ENCODE measurements around the gene BATF3.

DNA sequence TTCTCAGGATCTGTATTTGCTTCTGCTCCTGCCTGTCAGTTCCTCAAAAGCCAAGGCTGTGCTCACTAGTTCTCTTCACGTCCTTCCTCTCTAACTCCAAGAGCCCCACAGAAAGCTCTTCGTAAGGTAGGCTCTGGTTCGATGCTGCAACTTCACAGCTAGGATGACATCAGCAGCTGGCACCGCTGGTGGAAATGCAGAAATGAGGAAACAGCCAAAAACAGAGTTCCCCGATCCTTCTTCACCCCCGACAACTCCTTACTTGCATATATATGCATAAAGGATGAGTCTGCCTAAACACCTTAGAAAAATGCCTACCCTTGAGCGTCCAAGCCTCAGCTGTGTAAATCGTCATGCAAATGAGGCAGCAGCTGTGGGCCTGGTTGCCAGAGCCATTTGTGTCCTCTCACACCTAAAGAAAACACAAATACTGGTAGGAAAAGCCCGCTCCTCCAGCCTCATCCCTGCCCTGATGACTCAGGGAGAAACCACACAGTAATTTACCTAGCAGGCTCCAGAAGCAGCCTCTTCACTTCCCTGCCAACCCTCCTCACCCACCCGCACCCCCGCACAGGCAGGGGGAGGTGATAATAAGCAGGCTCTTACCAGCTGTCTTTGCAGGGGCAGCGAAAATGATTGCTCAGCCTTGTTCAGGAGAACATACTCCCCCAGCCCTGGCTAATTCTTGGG is 28.2 kb downstream of the BATF3 start:
- TF ChIP-seq, protein P1, sequence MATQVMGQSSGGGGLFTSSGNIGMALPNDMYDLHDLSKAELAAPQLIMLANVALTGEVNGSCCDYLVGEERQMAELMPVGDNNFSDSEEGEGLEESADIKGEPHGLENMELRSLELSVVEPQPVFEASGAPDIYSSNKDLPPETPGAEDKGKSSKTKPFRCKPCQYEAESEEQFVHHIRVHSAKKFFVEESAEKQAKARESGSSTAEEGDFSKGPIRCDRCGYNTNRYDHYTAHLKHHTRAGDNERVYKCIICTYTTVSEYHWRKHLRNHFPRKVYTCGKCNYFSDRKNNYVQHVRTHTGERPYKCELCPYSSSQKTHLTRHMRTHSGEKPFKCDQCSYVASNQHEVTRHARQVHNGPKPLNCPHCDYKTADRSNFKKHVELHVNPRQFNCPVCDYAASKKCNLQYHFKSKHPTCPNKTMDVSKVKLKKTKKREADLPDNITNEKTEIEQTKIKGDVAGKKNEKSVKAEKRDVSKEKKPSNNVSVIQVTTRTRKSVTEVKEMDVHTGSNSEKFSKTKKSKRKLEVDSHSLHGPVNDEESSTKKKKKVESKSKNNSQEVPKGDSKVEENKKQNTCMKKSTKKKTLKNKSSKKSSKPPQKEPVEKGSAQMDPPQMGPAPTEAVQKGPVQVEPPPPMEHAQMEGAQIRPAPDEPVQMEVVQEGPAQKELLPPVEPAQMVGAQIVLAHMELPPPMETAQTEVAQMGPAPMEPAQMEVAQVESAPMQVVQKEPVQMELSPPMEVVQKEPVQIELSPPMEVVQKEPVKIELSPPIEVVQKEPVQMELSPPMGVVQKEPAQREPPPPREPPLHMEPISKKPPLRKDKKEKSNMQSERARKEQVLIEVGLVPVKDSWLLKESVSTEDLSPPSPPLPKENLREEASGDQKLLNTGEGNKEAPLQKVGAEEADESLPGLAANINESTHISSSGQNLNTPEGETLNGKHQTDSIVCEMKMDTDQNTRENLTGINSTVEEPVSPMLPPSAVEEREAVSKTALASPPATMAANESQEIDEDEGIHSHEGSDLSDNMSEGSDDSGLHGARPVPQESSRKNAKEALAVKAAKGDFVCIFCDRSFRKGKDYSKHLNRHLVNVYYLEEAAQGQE (IDR thresholded peaks at IDR 0.05): no peak
- TF ChIP-seq CEBPB (IDR thresholded peaks at IDR 0.05) (no peak), CHD2 (IDR thresholded peaks at IDR 0.05; ENCODE audit: low read length, partially characterized antibody) (no peak), CBX2 (IDR thresholded peaks at IDR 0.05; ENCODE audit: borderline replicate concordance, low read depth) (no peak), ESRRA (IDR thresholded peaks at IDR 0.05; ENCODE audit: borderline replicate concordance, low read length) (no peak), POLR2A (IDR thresholded peaks at IDR 0.05; ENCODE audit: low read length) (no peak), KDM5A (IDR thresholded peaks at IDR 0.05) (no peak), BHLHE40 (IDR thresholded peaks at IDR 0.05; ENCODE audit: low read depth, low read length) (no peak), EHF (CRISPR knock-in tag; IDR thresholded peaks at IDR 0.05) (no peak), JUNB (IDR thresholded peaks at IDR 0.05) (no peak)
- TF ChIP-seq, protein P2, sequence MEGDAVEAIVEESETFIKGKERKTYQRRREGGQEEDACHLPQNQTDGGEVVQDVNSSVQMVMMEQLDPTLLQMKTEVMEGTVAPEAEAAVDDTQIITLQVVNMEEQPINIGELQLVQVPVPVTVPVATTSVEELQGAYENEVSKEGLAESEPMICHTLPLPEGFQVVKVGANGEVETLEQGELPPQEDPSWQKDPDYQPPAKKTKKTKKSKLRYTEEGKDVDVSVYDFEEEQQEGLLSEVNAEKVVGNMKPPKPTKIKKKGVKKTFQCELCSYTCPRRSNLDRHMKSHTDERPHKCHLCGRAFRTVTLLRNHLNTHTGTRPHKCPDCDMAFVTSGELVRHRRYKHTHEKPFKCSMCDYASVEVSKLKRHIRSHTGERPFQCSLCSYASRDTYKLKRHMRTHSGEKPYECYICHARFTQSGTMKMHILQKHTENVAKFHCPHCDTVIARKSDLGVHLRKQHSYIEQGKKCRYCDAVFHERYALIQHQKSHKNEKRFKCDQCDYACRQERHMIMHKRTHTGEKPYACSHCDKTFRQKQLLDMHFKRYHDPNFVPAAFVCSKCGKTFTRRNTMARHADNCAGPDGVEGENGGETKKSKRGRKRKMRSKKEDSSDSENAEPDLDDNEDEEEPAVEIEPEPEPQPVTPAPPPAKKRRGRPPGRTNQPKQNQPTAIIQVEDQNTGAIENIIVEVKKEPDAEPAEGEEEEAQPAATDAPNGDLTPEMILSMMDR (IDR thresholded peaks at IDR 0.05): no peak
